D721Med (cell line): ENCODE data around the gene RAB40A.
"Not testable (repeated sequence)": the region's sequence is repeated elsewhere in the genome, so short reads cannot be mapped to it uniquely, and the experiment has no call there.

ENCODE experiments used
- DNase-seq: peaks from one replicate; pipeline ENCODE4 v3.0.0; 2011; ENCODE audit warnings: low spot score; ENCODE audit not compliant: insufficient read length
- FAIRE-seq: peaks from 2 replicates; lab custom pipeline; 2011; peaks lifted over from hg19 to GRCh38; lab: Jason Lieb, UNC
- CTCF ChIP-seq: IDR thresholded peaks from 2 replicates; pipeline ENCODE4 v1.5.1; 2012; ENCODE audit warnings: mild to moderate bottlenecking, control low read depth; ENCODE audit not compliant: insufficient read depth; ENCODE audit errors: missing control alignments

Gene RAB40A

GRCh38 chrX:103488794-103489193 is 30.5 kb downstream of the RAB40A start:
- FAIRE-seq (no peak), DNase-seq (no peak)
- TF ChIP-seq CTCF: no peak

- TF ChIP-seq CTCF: peak; percentile 6
- FAIRE-seq (no peak), DNase-seq (no peak)
Measured at GRCh38 chrX:103488332-103488731, 31.0 kb downstream of the RAB40A start.

- TF ChIP-seq CTCF: no peak
- FAIRE-seq (no peak), DNase-seq (no peak)
Measured at GRCh38 chrX:103483720-103484119, 35.6 kb downstream of the RAB40A start.

GRCh38 chrX:103480526-103480925 is 38.8 kb downstream of the RAB40A start:
- no peak for TF ChIP-seq CTCF
- FAIRE-seq (no peak), DNase-seq (no peak)

- DNase-seq (no peak), FAIRE-seq (no peak)
- TF ChIP-seq CTCF: no peak
Measured at GRCh38 chrX:103477496-103477895, 41.8 kb downstream of the RAB40A start.

GRCh38 chrX:103475381-103475780 is 43.9 kb downstream of the RAB40A start:
- TF ChIP-seq CTCF: no peak
- no peak for DNase-seq
- FAIRE-seq: no peak

GRCh38 chrX:103469977-103470376 is 49.3 kb downstream of the RAB40A start:
- FAIRE-seq, DNase-seq: not testable (repeated sequence)

- no peak for DNase-seq
- no peak for FAIRE-seq
- no peak for TF ChIP-seq CTCF
Measured at GRCh38 chrX:103467887-103468286, 51.4 kb downstream of the RAB40A start.
